A549 treated with CpdA at 1 μM for 4 hours (cell line): ENCODE data around the gene TTC31. TPM values are rescaled to one million over a fixed set of nuclear protein-coding genes. Genes with fewer than 3 reads are reported as not detected.

Experiments
- total RNA-seq: library from RNA; stranded (reverse); fragments of 200-300 nt; extraction: Qiagen RNA extraction; gene quantifications from 5 replicates; pipeline ENCODE4 v1.2.3, GENCODE V29; 2022; ENCODE audit warnings: low read depth

TTC31 gene
- total RNA-seq, 1 experiment from 2014 or later, result 18.4 TPM

Other genes with a start within 250 kb of the TTC31 start
- gene SLC4A5, start 139.7 kb upstream of the TTC31 start, total RNA-seq, result 0.14 to 0.40 TPM (median 0.21 TPM) in 5 replicates
- gene DCTN1, start 102.8 kb upstream of the TTC31 start, total RNA-seq, result 101 to 149 TPM (median 140 TPM) in 5 replicates
- gene C2orf81, start 61.5 kb upstream of the TTC31 start, total RNA-seq, result 2.8 to 4.7 TPM (median 3.5 TPM) in 5 replicates
- 72.5 to 92.0 TPM (median 82.3 TPM) in 5 replicates for gene WDR54, start 61.4 kb upstream of the TTC31 start, total RNA-seq
- gene RTKN, start 41.1 kb upstream of the TTC31 start, total RNA-seq, result 19.2 to 26.3 TPM (median 21.2 TPM) in 5 replicates
- 52.2 to 58.2 TPM (median 54.4 TPM) in 5 replicates for gene INO80B, start 28.0 kb upstream of the TTC31 start, total RNA-seq
- gene WBP1, start 24.6 kb upstream of the TTC31 start, total RNA-seq, result 51.5 to 88.6 TPM (median 83.1 TPM) in 5 replicates
- 40.8 to 55.0 TPM (median 49.5 TPM) in 5 replicates for gene MOGS, start 17.7 kb upstream of the TTC31 start, total RNA-seq
- gene MRPL53, start 10.4 kb upstream of the TTC31 start, total RNA-seq, result 99.0 to 157 TPM (median 138 TPM) in 5 replicates
- 12.3 to 16.8 TPM (median 15.4 TPM) in 5 replicates for gene CCDC142, start 83 bp upstream of the TTC31 start, total RNA-seq
- 3.0 to 4.0 TPM (median 3.5 TPM) in 5 replicates for gene LBX2, start 16.5 kb downstream of the TTC31 start, total RNA-seq
- 33.4 to 36.3 TPM (median 35.3 TPM) in 5 replicates for gene PCGF1, start 24.6 kb downstream of the TTC31 start, total RNA-seq
- 0.12 to 0.54 TPM (median 0.29 TPM) in 5 replicates for gene TLX2, start 31.4 kb downstream of the TTC31 start, total RNA-seq
- 0.09 to 0.22 TPM (median 0.13 TPM) in 5 replicates for gene DQX1, start 43.1 kb downstream of the TTC31 start, total RNA-seq
- gene AUP1, start 46.6 kb downstream of the TTC31 start, total RNA-seq, result 194 to 263 TPM (median 246 TPM) in 5 replicates
- 32.0 to 46.8 TPM (median 42.8 TPM) in 5 replicates for gene HTRA2, start 46.9 kb downstream of the TTC31 start, total RNA-seq
- 0.32 to 0.65 TPM (median 0.45 TPM) in 5 replicates for gene LOXL3, start 70.9 kb downstream of the TTC31 start, total RNA-seq
- 3.5 to 5.9 TPM (median 4.2 TPM) in 5 replicates for gene DOK1, start 71.6 kb downstream of the TTC31 start, total RNA-seq
- gene M1AP, start 165.2 kb downstream of the TTC31 start, total RNA-seq, result not detected in 5 replicates
- 8.8 to 11.7 TPM (median 9.6 TPM) in 5 replicates for gene SEMA4F, start 171.2 kb downstream of the TTC31 start, total RNA-seq